CD4-positive, alpha-beta T cell treated with Interleukin-2 at 100 ng/mL for 4 hours (primary cell): ENCODE measurements around the gene MRPS18C.
"Not testable (repeated sequence)": the region's sequence is repeated elsewhere in the genome, so short reads cannot be mapped to it uniquely, and the experiment has no call there.

Experiments
- DNase-seq: peaks from one replicate; pipeline ENCODE4 v3.0.0-alpha.2; 2020; ENCODE audit warnings: low spot score

The MRPS18C gene

DNA sequence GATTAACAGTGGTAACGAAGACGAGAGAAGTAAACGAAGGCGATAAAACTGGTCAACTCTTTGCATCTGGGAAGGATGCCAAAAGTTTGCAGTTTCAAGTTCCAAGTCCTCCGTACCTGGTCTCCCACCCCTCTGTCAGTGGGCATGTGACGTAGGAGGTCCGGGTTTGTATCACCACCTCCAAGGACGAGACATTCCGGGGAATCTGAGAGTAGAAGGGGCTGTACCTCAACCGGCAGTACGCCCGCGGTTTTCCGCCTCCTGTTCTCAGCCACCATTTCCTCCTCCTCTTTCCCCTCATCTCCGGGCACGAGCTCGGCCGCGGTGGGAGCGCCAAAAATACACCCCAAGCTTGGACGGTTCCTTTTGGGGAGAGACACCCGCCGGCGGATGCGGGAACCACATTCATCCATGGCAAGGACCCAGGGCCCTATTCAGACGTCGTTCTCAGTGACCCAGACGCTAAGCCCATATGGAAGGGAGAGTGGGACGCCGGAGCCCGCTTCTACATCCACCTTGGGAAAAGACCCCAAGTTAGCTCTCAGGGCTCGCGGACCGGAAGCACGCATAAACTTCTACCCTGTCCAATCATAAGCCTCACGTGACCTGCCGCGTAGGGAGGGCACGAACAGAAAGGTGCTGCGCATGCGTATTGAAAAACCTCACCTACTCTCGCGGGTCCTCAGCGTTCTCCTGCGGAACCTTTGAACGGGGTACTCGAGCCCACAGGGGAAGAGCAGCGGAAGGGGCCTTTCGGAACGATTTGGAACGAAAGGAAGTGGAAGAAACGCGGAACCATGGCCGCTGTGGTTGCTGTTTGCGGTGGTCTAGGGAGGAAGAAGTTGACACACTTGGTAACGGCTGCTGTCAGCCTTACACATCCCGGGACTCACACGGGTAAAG lies at the start of gene MRPS18C, which contains the start of gene HELQ:
Gene MRPS18C, plus strand, starts transcription at position 778 of the 903 bp plus-strand sequence. Its CDS starts 20 bp downstream, at position 798.
Gene HELQ, minus strand, starts transcription at position 543 of the 903 bp plus-strand sequence. Its CDS starts 130 bp downstream, at position 413.
- DNase-seq: peak; percentile 97

DNA sequence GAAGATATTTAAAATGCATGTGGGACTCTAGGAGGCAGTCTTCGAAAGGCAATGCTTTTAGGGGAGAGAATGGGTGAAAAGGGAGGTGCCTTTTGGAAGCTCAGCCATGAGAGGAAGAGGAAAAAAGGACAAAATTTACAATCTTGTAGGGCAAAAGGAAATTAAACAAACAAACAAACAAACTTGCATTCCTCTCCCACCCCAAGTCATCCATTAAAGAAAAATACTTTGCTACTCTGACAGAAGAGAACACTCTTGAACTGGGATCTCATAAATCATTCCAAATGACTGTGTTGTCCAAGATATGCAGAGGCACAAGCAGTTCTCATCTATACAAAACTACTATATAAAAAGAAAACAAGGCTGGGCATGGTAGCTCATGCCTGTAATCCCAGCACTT lies 47.0 kb upstream of the MRPS18C start:
- DNase-seq: no peak

DNA sequence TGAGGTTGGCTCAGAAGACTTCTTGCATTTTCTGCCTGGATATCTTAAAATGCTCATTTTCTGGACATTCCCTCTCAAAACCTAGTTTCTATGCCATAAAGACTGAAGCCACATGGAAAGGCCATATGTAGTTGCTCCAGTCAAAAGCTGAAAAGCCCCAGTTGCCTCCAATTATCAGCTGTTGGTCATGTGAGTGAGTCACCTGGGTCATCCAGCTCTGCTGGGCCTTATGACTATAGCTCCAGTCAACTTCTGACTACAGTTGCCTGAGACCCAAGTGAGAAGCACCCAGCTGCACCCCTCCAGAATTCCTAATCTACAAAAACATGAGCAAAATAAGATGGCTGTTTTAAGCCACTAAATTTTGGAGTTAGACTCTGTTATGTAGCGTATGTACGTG lies 42.2 kb upstream of the MRPS18C start:
- no peak for DNase-seq

DNA sequence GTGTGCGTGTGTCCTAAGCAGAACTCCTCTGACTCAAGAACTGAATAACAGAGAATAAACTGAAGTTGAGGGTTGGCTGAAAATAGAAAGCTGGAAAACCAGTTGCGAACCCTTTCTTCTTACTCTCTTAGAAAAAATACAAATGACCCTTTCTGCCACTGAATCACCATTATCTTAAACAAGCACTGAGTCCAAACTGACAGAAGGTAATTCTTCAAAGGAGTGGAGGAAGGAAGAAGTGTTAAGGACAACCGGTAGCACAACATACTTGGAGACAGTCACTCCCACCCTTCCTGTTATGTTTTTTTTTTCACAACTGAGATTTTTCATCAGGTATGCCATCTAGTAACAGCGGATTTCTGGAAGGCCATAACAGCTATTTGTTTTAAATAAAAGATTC lies 38.3 kb upstream of the MRPS18C start:
- DNase-seq: no peak

DNA sequence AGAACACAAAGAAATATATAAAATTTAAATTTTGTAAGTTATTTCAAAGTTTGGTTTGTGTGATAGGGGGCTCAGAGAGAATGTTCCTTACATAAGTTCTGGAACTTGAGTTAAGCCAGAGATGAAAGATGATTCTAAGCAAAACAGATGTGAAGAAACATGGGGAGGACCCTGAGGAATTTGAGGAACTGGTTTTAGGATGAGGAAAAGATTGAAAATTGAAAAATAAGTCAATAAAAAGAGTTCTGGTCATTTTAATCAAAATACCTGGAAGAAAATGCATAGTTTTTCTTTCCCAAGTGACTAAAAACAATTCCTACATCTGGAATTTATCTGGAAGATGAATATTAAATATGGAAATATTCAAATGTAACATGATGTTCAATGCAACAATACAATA lies 37.6 kb upstream of the MRPS18C start:
- no peak for DNase-seq

DNA sequence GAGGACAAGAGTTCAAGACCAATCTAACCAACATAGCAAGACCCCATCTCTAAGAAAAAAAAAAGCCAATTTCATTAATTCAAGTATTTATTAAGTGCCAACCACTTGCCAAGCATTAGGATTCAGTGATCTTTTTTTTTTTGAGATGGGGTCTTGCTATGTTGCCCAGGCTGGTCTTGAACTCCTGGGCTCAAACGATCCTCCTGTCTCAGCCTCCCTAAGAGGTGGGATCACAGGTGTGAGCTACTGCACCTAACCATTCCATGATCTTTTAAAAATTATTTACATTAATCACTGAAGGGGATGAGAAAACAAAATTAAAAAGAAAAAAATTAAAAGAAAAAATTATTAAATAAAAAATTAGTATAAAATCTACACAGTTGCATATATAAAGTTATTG lies 24.7 kb upstream of the MRPS18C start:
- no peak for DNase-seq

DNA sequence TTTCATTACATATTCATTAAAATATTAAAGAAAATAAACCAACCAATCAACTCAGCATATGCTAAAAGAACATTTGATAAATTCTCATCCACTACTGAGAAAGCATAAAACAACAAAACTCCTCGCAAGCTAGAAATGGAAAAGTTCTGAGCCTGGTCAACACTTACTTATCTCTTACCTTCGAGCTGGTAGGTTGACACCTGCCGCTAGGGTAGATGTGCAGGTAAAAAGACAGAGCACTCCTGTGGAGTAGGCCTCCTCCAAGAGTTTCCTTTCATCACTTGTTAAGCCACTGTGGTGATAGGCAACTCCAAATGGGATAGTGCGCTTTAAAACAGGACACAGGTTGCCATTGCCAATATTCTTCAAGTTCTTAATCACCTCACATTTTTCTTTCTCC lies 19.2 kb upstream of the MRPS18C start:
- DNase-seq: no peak

DNA sequence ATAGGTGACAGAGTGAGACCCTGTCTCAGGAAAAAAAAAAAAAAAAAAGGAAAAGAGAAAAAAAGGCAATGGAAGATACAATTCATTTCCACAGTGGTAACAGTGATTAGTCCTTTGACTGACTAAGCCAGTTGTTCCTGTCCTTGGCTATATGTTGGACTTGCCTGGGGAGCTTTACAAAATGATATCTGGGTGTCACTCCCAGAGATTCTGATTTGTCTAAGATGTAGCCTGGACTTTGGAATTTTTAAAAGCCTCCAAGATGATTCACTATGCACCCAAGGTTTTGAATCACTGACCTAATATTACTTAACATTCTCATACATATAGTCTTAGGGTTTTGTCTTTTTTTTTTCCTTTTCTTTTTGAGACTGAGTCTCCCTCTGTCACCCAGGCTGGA lies 17.1 kb upstream of the MRPS18C start:
- no peak for DNase-seq

DNA sequence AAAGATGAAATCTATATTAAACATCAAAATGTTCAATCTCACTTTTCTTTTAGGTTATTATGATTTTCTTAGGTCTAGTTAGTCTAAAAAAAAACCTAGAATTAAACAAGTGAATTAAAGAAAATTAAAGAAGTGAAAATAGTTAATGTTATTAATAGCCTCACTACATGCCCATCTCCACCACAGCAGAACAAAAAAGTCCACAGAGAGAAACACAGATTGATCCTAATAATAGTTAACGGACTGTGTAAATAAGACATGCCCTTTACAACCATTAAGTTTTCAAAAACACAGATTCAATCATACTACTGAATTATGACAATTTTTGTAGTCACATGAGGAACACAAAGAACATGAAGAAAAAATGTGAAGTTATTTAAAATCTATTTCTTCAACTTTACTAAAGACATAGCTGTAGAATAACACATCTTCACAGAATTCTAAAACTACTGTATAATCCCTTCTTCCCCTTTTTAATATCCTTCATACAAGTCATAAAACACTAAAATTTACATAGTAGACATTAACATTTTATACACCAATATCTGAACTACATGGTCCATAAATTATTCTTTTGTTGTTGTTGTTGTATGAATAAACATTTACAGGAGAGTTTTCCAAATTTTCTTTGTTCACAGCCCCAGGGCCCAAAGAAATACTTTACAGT lies 15.6 kb upstream of the MRPS18C start:
- no peak for DNase-seq

DNA sequence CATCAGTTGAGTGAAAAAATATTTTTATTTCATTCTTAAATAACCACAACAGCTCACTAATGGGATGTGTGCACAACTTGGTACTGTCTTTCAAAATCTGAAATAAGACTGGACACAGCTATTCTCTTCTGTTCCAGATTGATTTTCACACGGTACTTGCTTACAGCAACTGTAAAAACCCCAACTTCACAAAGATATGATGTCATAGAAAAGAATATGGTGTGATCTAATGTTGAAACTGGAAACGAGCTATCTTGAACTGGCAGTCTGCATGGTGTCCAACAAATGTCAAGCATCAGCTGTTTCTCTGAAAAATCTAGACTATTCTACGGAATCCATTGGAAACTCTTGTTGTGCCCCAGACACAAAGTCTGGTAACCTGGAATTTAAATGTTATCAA lies 15.0 kb upstream of the MRPS18C start:
- DNase-seq: no peak

DNA sequence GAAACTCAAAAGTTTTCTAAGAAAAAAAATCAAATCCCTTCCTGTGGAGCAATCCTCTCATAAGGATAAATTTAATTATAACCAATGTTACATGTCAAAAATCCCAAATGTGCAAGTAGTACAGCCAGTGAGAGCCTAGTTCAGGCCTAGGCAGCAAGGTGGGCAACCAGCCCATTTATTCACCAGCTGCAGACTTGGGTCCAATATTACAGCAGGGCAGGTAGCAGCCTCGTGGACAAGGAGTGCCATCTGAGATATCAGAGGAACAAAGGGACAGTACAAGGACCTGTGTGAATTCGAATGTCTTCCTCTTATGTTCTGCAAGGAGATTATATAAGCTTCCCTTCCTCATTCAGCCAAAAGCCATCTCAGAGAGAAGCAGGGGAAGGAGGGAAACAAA lies 6.8 kb upstream of the MRPS18C start:
- DNase-seq: no peak

DNA sequence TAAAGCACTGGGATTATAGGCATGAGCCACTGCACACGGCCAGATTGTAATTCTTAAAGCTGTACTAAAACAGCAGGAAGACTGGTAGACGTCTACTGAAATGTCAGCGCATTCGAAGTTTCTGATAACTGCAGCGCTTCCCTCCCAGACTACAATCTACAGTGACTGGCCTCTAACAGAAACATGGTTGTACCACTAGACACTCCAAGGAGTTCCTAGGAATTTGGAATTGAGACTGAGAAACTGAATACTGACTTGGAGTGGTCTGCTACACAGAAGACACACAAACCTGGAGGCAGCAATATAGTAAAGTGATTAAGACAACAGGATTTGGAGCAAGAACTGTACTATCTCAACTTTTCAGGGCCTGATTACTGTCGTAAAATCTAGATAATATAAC lies 1.2 kb upstream of the MRPS18C start:
- peak; percentile 2 for DNase-seq

DNA sequence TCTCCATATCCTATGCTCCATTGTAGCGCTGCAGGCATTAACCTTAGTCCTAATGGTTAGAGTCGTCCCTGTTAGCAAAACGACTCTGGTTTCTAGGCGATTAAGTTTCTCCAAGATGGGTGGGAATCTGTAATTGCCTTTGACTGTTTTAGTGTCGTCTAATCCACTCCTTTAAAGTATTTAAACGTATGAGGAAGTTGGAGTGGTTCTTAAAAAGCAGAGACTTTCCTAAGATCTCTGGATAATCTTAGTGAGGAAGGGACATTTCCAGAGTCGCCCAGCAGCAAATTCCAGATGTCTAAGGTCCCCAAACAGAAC lies 285 bp downstream of the MRPS18C start:
- DNase-seq: no peak

DNA sequence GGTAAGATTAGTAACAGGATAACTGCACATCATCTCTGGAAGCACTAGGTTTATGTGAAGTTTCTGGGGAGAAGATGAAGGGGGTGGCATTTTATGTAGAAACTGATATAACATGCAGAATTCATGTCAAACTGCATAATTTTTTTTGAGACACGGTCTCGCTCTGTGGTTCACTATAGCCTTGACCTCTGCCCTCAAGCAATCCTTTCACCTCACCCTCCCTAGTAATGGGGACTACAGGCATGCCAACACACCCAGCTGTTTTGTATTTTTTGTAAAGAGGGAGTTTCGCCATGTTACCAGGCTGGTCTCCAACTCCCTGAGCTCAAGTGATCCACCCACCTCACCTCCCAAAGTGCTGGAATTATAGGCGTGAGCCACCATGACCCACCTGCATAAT lies 17.6 kb downstream of the MRPS18C start:
- no peak for DNase-seq

DNA sequence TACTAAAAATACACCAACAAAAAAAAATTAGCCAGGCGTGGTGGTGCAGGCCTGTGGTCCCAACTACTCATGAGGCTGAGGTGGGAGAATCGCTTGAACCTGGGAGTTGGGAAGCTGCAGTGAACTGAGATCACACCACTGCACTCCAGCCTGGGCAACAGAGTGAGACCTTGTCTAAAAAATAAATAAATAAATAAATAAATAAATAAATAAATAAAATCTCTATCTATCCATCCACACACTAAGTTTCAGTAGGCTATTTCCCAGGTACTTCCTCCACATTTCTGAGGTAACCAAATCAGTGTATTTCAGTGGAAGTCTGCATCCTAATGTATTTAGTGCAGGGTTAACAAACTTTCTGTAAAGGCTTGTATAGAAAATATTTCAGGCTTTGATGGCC lies 18.1 kb downstream of the MRPS18C start:
- no peak for DNase-seq

DNA sequence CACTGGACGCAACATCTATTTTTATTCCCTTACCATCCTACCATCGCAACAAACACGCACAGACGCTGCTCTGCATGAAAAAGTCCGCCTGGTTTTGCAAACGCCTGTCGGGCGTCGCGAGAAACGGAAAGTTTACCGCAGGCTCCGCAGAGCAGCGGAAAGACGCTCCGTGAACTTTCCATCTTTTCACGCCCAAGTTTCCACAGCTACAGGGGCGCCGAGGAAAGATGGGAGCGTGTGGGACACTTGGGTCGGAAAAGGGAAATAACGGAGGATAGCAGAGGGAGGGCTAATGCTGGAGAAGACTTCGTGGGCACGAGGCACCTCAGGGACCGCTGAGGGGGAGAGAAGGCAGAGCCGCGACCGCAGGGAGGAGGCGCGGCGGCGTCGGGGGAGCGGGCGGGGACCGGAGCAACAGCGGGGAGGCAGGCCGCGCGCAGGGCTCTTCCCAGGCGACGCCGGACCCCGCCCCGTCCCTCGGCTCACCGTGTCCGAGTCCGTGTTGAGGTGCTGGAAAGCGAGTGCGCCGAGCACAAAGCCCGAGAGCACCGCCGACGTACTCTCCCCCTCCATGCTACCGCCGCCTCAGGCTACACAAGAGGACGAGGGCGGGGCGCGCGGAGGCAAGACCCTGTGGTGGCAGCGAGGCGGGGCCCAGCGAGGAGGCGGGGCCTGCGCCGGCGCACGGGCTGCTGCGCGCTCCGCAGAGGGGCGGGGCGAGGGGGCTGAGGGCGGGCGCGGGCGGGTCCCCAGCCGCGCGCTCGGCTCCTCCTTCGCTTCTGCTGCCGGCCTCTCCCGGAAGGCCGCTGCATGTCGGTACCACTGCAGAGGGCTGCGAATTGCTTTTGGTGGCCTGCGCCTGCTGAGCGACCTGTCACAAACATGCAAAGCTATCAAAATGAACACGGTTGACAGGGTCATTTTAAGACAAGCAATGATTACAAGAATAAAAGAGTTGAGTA lies 28.9 kb downstream of the MRPS18C start, which contains the start of gene ABRAXAS1:
Gene ABRAXAS1, minus strand, starts transcription at position 601 of the 962 bp plus-strand sequence. Its CDS starts 28 bp downstream, at position 573.
- DNase-seq: peak; percentile 94

DNA sequence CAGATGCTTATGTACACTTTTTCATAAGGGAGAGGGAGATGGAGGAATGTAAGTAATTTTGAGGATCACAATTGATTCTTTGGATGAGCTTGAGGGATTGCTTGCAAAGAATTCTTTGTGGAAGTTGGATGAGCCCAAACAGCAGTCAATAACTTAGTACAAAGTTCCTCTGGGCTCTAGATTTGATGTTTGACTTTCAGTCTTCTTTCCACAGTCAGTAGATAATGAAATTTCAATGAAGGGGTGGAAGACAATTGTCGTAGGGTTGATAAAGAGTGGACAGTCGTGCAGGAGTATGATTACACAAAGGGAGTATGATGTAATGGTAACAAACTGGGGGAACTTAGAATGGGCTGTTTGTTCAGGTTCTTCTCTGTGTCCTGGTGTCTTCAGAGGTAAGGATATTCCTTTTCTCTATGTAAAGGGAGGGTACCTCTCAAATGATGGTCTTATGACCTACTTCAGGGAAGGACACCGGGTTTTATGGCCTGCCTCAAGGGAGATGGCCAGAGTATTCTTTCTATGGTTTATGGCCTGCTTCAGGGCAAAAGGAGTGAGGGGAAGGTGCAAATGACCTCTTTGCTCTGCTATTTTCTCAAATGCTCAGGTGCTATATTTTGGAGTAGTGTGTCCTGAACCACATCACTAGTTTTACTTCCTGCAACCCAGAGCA lies 30.7 kb downstream of the MRPS18C start:
- no peak for DNase-seq

DNA sequence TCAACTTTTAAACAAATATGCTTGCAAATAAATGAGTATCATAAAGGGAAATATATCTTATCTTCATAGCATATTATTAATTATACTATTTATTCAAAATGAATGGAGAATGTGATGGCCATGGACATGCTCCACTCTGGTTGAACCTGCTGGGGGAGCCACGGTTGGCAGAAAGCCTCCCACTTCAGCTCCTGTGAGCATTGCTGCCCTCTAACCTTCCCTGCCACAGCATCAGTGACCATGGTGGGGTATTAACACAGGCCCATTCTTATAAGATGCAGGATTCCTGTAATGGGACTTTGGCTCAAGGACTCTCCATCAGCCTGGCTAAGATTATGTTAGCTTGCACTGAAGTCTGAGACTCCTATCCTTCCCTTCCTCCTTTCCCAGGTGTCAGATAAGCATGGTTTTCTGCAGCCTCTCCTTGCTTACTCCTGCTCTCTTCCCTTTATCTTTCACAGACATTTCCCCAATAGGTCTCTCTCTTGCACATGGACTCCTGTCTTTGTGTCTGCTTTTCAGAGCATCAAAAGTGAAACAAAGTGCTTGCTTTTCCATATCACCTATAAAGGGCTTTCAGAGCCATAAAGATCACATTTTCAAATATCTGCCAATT lies 34.0 kb downstream of the MRPS18C start:
- DNase-seq: no peak

DNA sequence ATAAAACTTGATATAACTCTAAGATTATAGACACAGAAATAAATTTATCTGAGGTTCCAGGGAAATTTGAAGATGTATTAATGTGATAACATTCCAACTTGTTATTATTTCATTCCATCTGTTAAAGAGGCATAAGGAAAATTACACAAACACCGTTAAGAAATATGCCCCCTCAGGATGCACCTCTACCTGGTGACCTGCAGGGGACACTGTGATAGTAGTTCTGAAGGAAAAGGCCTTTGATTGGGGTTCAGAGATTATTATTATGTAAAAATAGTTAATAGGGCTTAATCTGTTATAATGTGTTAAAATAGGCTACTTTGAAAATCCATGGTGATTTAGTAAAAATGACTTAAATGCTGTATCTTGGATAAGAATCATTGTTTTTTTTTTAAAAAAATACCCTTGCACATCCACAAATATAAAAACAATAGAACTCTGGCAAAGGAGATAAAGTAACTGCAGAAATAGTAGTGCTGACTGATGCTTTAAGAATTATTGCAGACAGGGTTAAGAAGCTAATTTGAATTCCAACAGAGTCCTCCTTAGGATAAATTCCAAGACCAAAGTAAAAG lies 35.1 kb downstream of the MRPS18C start:
- DNase-seq: peak; percentile 48

DNA sequence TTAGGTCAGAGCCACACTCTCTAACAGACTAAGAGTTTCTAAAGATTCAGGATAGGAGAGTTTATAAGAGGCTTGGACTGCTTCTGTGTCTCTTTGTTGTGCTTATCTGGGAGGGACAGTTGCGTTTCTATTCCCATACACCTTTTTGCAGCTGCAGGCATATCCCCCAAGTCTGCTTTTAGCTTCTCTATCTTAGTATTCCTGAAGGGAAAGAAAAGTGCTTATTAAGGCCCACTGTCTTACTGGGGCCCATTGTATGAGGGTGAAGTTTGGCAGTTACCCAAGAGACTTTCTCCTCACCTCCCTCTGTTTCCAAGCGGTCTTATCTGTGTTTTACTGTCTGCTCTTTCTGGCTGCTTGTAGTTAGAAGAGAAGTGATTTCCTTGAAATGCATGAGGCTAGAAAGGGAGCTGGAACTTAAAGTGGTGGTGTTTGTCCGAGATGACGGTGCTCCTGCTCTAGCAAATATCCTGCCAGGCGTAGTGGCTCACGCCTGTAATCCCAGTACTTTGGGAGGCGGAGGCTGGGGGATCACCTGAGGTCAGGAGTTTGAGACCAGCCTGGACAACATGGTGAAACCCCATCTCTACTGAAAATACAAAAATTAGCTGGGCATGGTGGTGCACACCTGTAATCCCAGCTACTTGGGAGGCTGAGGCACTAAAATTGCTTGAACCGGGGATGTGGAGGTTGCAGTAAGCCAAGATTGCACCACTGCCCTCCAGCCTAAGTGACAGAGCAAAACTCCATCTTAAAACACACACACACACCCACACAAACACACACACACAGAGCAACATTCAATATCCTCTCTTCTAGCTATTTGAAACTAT lies 40.4 kb downstream of the MRPS18C start:
- DNase-seq: not testable (repeated sequence)
